Measurements from ENCODE around the gene KDM4B. TPM values are rescaled to one million over a fixed set of nuclear protein-coding genes. Genes with fewer than 3 reads are reported as not detected.

The KDM4B gene
- total and polyA plus RNA-seq, 9 of the 15 experiments (the other 6 are each of a cell fraction or from before 2014, with no cell fraction given) = 0.21 to 29.9 (median 7.3) TPM

DNA sequence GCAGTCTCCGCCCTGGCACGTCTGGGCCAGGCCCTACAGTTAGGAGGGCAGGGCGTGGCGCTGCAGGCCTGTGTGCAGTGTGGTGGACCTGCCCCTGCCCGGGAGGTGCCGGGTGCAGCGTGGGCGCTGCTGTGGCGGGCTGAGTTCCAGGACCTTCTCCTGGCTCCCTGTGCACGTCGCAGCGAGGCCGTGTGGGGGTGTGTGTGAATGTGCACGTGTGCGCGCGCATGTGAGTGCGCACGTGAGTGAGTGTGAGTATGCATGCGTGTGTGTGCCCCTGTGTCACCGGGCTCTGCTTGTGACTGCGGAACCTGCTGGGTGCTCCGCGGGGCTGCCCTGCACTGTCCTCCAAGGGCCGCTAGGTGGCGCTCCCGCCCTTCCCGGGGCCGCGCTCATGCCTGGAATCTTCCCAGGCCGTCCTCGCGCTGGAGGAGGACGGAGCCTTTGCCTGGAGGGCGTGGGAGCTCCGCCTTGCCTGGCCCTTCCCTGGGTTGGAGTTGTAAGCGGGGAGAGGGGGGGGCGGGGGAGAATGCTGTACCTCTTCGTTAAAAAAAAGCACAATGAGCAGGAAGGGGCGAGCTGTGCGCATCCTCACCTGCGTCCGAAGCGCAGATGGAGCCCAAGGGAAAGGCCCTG, 79.3 kb downstream of the KDM4B start:
- Histone ChIP-seq H2AFZ (ENCODE audit: low read depth, low read length) (no peak overlapping the region), H3K27me3 (ENCODE audit: control insufficient read depth in 2 of 2, insufficient read depth in 2 of 2, low read length in 2 of 2) (no peaks in the 10 kb centered on the region), H3K9me3 (replicated peaks; ENCODE audit: control insufficient read depth, insufficient read depth, low read depth, low read length) (no peaks in the 10 kb centered on the region), H3K9me1 (ENCODE audit: control insufficient read depth, insufficient read depth, low read length) (peaks cover 6% of the 10 kb centered on the region), H3K4me1 (replicated peaks in 1 of 2; ENCODE audit: control insufficient read depth in 2 of 2, insufficient read depth in 2 of 2, low read length in 2 of 2) (peaks cover 0 to 44% of the 10 kb centered on the region in 2 experiments; a peak in 3 of 5 replicates), H3K4me3 (no peak overlapping the region), H3K27ac (ENCODE audit: extremely low read depth, low read depth, low read length) (no peak overlapping the region), H4K20me1 (replicated peaks; ENCODE audit: control insufficient read depth, insufficient read depth, low read length) (peaks cover 11% of the 10 kb centered on the region), H3K4me2 (ENCODE audit: insufficient read depth, low read length) (no peak overlapping the region), H3K79me2 (ENCODE audit: control insufficient read depth, insufficient read depth, low read length) (no peaks in the 10 kb centered on the region; the same call in 2 of the 3 replicates), H3K36me3 (ENCODE audit: control insufficient read depth, insufficient read depth, low read length) (peaks cover 16% of the 10 kb centered on the region; the same call in 2 of the 3 replicates), H3K9ac (ENCODE audit: insufficient read depth in 1 of 2, low read depth in 2 of 2, low read length in 2 of 2) (no peak overlapping the region; a peak in 1 of 4 replicates)
- ATAC-seq (peak; percentile 99), DNase-seq (ENCODE audit: extremely low read depth in 1 of 4, low spot score in 3 of 4) (peak; percentile 83 to 92 (median 89)), FAIRE-seq (peak; percentile 83)
- WGBS (ENCODE audit: insufficient coverage, low coverage, missing lambda C conversion rate) = 10% methylated on average over 21 of the region's 44 CpGs
- intact Hi-C loops (cut with micrococcal nuclease) = loop anchor here (5.0 kb wide), 1 partner anchor 104 kb away; no protein-coding TSS in a partner anchor
- no TSS peak for BruUV-seq (replicated peaks)
- ChIA-PET CTCF (ENCODE audit: low intra/inter-chr PET ratio) (interaction anchor here (0.5 to 1.6 kb wide), 4 partner anchors 105 to 529 kb away, joined by 3 to 4 read pairs (median 4); no protein-coding TSS in a partner anchor), POLR2A (interaction anchor here (0.7 kb wide), 1 partner anchor 22 kb away, joined by 3 read pairs; no protein-coding TSS in a partner anchor)
- in situ Hi-C loops (cut with MboI) = no loop called here
- TF ChIP-seq HMGN3 (IDR thresholded peaks at IDR 0.05; ENCODE audit: borderline replicate concordance, extremely low read depth, insufficient read length, low read depth, low read length) = peak; percentile 15
- TF ChIP-seq CCAR2 (IDR thresholded peaks at IDR 0.05; ENCODE audit: low read depth, low read length) = no peak
- peak; percentile 72; the same call in 1 of the 2 replicates for TF ChIP-seq CBFB (CRISPR knock-in tag; IDR thresholded peaks at IDR 0.05)
- peak; percentile 29; the same call in 1 of the 2 replicates for TF ChIP-seq EGR1 (conservative IDR thresholded peaks at IDR 0.05)
- 0 out of 2 replicates have a peak, but pooled peaks have one; percentile 25 for TF ChIP-seq HCFC1 (IDR thresholded peaks at IDR 0.05; ENCODE audit: low read depth, low read length)
- TF ChIP-seq GATAD2A (IDR thresholded peaks at IDR 0.05) = 0 out of 2 replicates have a peak, but pooled peaks have one; percentile 36
- TF ChIP-seq JUND (IDR thresholded peaks at IDR 0.05; ENCODE audit: borderline replicate concordance, low read depth, low read length) = peak; percentile 29; the same call in 1 of the 2 replicates
- TF ChIP-seq JUND (tag; IDR thresholded peaks at IDR 0.05; ENCODE audit: borderline replicate concordance, low read depth, low read length) = no peak
- no peak for TF ChIP-seq ZNF561 (CRISPR knock-in tag; conservative IDR thresholded peaks at IDR 0.05)
- no peak for TF ChIP-seq CBX2 (IDR thresholded peaks at IDR 0.05; ENCODE audit: insufficient read depth, low read length, poor library complexity, severe bottlenecking)
- peak in 1 of 2 experiments; percentile 61; a peak in 2 of 4 replicates for TF ChIP-seq MAZ (CRISPR knock-in tag; conservative IDR thresholded peaks at IDR 0.05 in 1 of 2, IDR thresholded peaks at IDR 0.05 in 1 of 2)
- TF ChIP-seq CXXC5 (CRISPR knock-in tag; IDR thresholded peaks at IDR 0.05) = peak; percentile 48
- 0 out of 2 replicates have a peak, but pooled peaks have one; percentile 58 for TF ChIP-seq TARDBP (IDR thresholded peaks at IDR 0.05)
- TF ChIP-seq, protein P1, sequence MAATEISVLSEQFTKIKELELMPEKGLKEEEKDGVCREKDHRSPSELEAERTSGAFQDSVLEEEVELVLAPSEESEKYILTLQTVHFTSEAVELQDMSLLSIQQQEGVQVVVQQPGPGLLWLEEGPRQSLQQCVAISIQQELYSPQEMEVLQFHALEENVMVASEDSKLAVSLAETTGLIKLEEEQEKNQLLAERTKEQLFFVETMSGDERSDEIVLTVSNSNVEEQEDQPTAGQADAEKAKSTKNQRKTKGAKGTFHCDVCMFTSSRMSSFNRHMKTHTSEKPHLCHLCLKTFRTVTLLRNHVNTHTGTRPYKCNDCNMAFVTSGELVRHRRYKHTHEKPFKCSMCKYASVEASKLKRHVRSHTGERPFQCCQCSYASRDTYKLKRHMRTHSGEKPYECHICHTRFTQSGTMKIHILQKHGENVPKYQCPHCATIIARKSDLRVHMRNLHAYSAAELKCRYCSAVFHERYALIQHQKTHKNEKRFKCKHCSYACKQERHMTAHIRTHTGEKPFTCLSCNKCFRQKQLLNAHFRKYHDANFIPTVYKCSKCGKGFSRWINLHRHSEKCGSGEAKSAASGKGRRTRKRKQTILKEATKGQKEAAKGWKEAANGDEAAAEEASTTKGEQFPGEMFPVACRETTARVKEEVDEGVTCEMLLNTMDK (IDR thresholded peaks at IDR 0.05; ENCODE audit: borderline replicate concordance, insufficient read depth, low read depth, low read length, poor library complexity, severe bottlenecking) = peak; percentile 84
- TF ChIP-seq, protein P2, sequence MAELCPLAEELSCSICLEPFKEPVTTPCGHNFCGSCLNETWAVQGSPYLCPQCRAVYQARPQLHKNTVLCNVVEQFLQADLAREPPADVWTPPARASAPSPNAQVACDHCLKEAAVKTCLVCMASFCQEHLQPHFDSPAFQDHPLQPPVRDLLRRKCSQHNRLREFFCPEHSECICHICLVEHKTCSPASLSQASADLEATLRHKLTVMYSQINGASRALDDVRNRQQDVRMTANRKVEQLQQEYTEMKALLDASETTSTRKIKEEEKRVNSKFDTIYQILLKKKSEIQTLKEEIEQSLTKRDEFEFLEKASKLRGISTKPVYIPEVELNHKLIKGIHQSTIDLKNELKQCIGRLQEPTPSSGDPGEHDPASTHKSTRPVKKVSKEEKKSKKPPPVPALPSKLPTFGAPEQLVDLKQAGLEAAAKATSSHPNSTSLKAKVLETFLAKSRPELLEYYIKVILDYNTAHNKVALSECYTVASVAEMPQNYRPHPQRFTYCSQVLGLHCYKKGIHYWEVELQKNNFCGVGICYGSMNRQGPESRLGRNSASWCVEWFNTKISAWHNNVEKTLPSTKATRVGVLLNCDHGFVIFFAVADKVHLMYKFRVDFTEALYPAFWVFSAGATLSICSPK (IDR thresholded peaks at IDR 0.05; ENCODE audit: borderline replicate concordance) = no peak
- TF ChIP-seq, protein P3, sequence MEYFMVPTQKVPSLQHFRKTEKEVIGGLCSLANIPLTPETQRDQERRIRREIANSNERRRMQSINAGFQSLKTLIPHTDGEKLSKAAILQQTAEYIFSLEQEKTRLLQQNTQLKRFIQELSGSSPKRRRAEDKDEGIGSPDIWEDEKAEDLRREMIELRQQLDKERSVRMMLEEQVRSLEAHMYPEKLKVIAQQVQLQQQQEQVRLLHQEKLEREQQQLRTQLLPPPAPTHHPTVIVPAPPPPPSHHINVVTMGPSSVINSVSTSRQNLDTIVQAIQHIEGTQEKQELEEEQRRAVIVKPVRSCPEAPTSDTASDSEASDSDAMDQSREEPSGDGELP (CRISPR knock-in tag; IDR thresholded peaks at IDR 0.05; ENCODE audit: borderline replicate concordance) = peak; percentile 52; the same call in 1 of the 2 replicates
